ENCODE measurements around the gene PLEKHG4.

PLEKHG4 gene

DNA sequence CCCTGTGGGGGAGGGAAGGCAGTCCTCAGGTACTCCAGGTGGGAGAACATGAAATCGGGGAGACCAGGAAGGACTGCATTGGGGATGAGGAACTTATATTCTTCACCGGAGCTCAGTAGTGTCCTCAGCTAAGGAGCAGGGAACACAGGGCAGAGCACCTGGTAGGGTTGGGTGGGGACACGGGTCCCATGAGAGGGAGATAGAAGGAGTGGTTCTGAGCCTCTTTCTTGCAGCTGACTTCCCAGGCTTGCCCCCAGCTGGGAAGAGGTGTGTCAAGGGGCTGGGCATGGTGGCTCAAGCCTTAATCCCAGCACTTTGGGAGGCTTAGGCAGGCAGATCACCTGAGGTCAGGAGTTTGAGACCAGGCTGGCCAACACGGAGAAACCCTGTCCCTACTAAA, 34.1 kb upstream of the PLEKHG4 start:
- no peak for DNase-seq

DNA sequence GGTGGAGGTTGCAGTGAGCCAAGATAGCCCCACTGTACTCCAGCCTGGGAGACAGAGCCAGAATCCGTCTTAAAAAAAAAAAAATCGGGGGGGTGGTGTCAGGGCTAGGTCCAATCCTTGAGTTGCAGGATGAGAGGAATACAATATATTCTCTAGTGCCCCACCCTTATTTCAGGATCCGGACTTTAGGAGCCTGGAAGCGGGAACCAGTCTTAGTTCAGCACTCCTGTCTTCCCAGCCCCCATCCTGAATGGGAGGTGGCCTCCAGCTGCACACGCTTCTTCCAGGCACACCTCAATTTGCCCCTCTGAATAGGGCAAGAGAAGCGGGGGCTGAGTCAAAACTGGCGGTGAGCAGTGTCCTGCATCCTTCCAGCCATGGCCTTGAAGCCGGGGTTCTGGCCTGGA, 33.7 kb upstream of the PLEKHG4 start:
- no peak for DNase-seq

GRCh38 chr16:67246081-67246755, 33.1 kb upstream of the PLEKHG4 start:
- DNase-seq, result peak; percentile 70

- no peak for DNase-seq
Measured at GRCh38 chr16:67246756-67247191, 32.6 kb upstream of the PLEKHG4 start.

DNA sequence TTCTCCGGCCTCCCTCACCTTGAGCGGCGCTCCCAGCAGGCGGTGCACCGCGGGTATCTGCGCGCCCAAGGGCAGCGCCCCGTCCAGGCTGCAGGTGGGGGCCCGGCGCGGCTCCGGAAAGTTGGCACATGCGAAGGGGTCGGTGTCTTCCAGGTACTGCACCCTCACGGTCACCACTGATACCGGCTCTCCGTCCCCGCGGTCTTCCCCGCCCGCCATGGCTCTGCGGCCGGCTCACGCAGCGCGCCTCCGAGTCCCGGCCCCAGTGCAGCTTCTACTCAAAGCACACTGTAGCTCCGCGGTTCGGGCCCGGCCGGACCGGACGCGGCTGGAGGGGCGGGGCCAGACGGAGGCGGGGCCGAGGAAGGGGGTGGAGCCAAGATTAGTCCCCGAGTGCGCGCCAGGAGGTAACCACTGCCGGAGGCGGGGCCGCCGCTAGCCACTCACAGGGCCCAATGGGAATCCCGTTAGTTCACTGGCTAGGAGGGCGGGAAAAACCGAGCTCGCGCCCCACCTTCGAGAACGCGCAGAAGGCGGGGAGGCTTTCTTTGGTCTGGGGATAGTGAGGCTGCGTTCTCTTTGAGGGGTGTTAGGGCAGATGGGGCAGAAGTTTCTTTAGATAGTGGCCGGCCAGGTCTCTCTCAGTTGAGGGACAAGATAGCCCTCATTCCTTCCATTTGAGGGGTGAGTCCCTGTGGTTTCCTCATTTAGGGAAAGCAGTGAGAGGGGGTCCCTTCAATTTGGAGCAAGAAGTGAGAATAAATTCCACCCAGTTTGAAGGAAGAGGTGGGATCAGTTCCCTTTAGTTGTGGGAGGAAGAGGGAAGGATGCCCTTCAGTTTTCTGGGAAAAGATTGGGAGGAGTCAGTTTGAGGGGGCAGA, 31.9 kb upstream of the PLEKHG4 start, which contains the start of gene FHOD1:
Gene FHOD1, minus strand, starts transcription at position 290 of the 881 bp plus-strand sequence. Its CDS starts 71 bp downstream, at position 219.
- DNase-seq, result peak; percentile 96

- peak; percentile 26 for DNase-seq
Measured at GRCh38 chr16:67248073-67248400, 31.3 kb upstream of the PLEKHG4 start.

- DNase-seq, result no peak
Measured at GRCh38 chr16:67248401-67249177, 30.7 kb upstream of the PLEKHG4 start, which contains the start of gene SLC9A5. SLC9A5 (plus strand) TSS chr16:67248979; CDS start chr16:67249015, 36 bp downstream.

- no peak for DNase-seq
Measured at GRCh38 chr16:67249178-67250044, 29.9 kb upstream of the PLEKHG4 start.

- no peak for DNase-seq
Measured at GRCh38 chr16:67250045-67250327, 29.3 kb upstream of the PLEKHG4 start.

DNA sequence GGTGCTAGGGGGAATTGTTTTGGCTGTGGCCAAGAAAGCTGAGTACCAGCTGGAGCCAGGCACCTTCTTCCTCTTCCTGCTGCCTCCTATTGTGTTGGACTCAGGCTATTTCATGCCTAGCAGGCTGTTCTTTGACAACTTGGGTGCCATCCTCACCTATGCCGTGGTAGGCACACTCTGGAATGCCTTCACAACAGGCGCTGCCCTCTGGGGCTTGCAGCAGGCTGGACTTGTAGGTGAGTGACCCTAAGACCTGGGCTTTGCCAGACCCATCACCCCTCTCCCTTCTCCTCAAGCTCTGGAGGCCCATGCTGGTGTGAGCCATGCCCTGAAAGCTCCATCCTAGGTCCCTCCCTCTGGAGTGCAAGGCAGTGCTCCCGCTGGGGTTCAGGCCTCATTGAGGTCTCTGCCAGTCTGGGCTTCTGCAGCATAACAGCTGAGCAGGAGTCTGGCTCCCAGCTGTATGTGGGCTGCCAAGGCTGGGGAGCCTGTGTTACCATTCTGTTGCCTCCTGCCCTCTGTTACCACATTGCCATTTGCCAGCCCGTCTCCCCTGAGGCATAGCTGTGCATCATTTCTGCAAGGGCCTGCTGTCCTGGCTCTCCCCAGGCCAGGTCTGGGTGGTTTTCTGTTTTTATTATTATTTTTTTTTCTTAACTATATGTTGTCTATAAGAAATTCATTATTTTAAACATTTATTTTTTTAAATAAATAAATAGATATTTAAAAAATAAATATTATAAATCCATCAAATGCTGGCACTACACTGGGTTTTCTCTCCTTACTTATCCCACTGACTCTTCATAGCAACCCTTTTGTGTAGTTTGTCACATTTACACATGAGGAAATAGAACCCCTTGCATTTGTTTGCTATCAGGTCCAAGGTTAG, 26.5 kb upstream of the PLEKHG4 start:
- no peak for DNase-seq

GRCh38 chr16:67254801-67255552, 24.4 kb upstream of the PLEKHG4 start:
- DNase-seq, result peak; percentile 62

DNA sequence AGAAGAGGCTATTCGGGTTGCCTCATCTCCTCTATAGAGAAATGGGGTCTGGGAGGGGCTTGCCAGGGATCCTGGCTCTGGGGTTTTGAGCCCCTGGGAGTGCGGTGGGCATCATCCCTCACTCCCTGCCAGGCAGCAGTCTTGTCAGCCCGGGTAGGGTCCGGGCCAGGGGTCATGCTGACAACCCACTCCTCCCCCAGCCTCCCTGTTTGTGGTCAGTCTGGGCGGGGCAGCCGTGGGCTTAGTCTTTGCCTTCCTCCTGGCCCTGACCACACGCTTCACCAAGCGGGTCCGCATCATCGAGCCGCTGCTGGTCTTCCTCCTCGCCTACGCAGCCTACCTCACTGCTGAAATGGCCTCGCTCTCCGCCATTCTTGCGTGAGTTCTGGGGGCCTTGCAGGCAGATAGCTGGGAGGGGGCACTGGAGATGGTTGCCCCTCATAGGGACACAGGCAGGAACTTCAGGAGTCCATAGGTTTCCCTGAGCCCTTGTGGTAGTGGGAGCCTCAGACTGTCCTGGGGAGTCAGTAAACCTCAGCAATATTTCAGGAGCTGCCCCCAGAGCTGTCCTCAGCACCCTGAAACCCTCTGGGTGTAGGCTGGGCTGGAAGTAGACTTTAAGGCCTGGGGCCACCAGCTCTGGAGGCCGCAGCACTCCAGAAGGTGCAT, 23.6 kb upstream of the PLEKHG4 start:
- no peak for DNase-seq

GRCh38 chr16:67256701-67257230, 22.6 kb upstream of the PLEKHG4 start:
- no peak for DNase-seq

- no peak for DNase-seq
Measured at GRCh38 chr16:67257486-67258160, 21.7 kb upstream of the PLEKHG4 start.

DNA sequence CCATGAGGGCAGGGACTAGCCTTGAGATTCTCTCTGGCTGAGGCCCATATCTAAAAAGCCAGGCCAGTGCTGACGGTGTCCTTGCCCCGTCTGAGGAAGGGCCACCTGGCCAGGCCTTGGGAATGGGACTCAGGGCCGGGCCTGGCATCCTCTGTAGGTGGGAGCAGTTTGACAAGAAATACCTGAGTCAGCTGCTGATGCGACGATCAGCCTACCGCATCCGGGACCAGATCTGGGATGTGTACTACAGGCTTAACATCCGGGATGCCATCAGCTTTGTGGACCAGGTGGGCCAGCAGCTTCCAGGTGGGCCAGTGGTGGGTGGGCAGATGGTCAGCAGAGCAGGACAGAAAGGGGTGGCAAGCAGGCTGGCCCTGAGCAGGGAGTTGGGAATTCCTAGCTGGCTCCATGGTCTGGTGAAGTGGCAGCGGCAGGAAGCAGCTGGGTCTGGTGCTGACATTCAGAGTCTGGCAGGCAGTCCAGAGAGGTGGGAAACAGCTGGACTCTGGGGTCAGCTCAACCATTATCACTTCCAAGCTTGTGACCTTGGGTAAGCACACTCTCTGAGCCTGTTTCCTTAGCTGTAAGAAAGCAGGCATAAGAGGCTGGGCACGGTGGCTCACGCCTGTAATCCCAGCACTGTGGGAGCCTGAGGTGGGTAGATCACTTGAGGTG, 21.0 kb upstream of the PLEKHG4 start:
- no peak for DNase-seq

- no peak for DNase-seq
Measured at GRCh38 chr16:67259705-67260104, 19.6 kb upstream of the PLEKHG4 start.

DNA sequence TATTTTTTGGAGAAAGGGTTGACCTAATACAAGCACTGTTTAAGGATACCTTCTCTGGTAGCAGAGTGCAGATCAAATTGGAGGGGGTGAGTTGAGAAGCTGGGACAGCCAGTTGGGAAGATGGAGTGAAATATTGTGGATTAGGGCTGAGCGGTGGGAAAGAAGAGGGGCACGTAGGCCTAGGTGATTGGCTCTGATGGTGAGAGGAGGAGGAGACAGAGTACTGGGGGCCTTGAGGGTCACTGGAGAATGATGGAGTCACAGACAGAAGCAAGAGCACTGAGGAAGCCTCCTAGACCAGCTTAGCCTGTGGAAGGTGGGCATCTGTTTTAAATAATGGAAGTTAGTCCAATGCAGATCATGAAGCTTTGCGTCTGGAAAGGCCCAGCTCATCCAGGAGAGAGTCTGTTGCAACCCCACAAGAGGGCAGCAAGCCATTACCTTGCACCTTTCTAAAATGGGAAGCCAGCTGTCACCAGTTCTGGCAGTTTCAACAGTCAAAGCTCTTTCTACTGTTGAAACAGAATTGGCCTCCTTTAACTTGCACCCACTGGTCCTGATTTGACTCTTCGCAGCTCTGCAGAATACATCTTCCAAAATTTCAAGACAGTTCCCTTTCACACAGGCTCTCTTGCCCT, 18.8 kb upstream of the PLEKHG4 start:
- peak; percentile 75 for DNase-seq

GRCh38 chr16:67263201-67263600, 16.1 kb upstream of the PLEKHG4 start:
- DNase-seq, result no peak

Measured in hematopoietic multipotent progenitor cell treated with erythropoietin and hydrocortisone succinate and interleukin-3 and kit ligand, for 8 days (in vitro differentiated cells).